ENCODE data around the gene KCTD2.

- TF ChIP-seq CTCF (IDR thresholded peaks at IDR 0.05; ENCODE audit: low read depth, low read length) (no peak), POLR2A (IDR thresholded peaks at IDR 0.05; ENCODE audit: extremely low read depth, insufficient read length) (no peak), MAX (IDR thresholded peaks at IDR 0.05; ENCODE audit: low read depth, low read length) (no peak)
Observed at GRCh38 chr17:75064040-75064439, 17.0 kb downstream of the KCTD2 start.

All from NB4 (cell line).